Liver (tissue), 3 donors: ENCODE results near the gene PTPRD.

Source experiments
- CTCF ChIP-seq: fragments of 150-350 bp; IDR thresholded peaks from 2 replicates; pipeline ENCODE4 v1.5.1; 2017; ENCODE audit warnings: improper control_type of control experiment, low read depth, low read length; ENCODE audit not compliant: missing input control
- GABPA ChIP-seq, 2 donors: IDR thresholded peaks in 1 of 2; conservative IDR thresholded peaks in 1 of 2; 2 replicates each; pipeline ENCODE4 v1.6.1; 2016; ENCODE audit warnings: antibody characterized with exemption in 2 of 2, mild to moderate bottlenecking in 1 of 2, moderate library complexity in 1 of 2
- TAF1 ChIP-seq: conservative IDR thresholded peaks from 2 replicates; pipeline ENCODE4 v1.6.1; 2016; ENCODE audit warnings: antibody characterized with exemption, mild to moderate bottlenecking
- donor health status: healthy.
- donor health status: healthy.

GRCh38 chr9:10354591-10354990 is 258.2 kb downstream of the PTPRD start:
- no peak for TF ChIP-seq GABPA (IDR thresholded peaks at IDR 0.05 in 1 of 2, conservative IDR thresholded peaks at IDR 0.05 in 1 of 2)
- TF ChIP-seq TAF1: no peak
- no peak for TF ChIP-seq CTCF
